Right lobe of liver (tissue), 6 donors: ENCODE data around the gene ATXN7. TPM values are rescaled to one million over a fixed set of nuclear protein-coding genes. Genes with fewer than 3 reads are reported as not detected.
A peak's percentile ranks its signal among the peaks of the same experiment; 100 is the strongest.

Experiments used
- ATAC-seq, 4 donors: fragments of 200-7000 bp; cut with Tn5 transposase; one replicate each; pipeline ENCODE4 v1.9.1; 2020; ENCODE audit warnings: mild to moderate bottlenecking in 4 of 4, moderate library complexity in 4 of 4
- DNase-seq, 3 donors: peaks; one replicate each; pipeline ENCODE4 v3.0.0-alpha.2; 2020
- H3K27ac ChIP-seq, 3 donors: fragments of 200-600 bp; one replicate each; pipeline ENCODE4 v1.8.0; 2022
- H3K27me3 ChIP-seq, 2 donors: fragments of 200-600 bp; one replicate each; pipeline ENCODE4 v1.8.0; 2022
- H3K36me3 ChIP-seq, 4 donors: fragments of 200-600 bp; sonication (generic) in 1 of 4; one replicate each; pipeline versions ENCODE4 v1.5.1 to v1.8.0; 2017 to 2022; ENCODE audit warnings: control low read depth in 1 of 4
- H3K4me1 ChIP-seq, 4 donors: fragments of 200-600 bp; sonication (generic) in 1 of 4; one replicate each; pipeline versions ENCODE4 v1.5.1 to v1.8.0; 2017 to 2022; ENCODE audit warnings: control low read depth in 1 of 4
- H3K4me3 ChIP-seq, 3 donors: fragments of 200-600 bp; one replicate each; pipeline ENCODE4 v1.8.0; 2022
- H3K9me3 ChIP-seq, 4 donors: fragments of 200-600 bp; sonication (generic) in 1 of 4; one replicate each; pipeline versions ENCODE4 v1.5.1 to v1.8.0; 2017 to 2022; ENCODE audit warnings: control low read depth in 1 of 4
- POLR2A ChIP-seq: fragments of 450-650 bp; IDR thresholded peaks from one replicate; pipeline ENCODE4 v1.6.1; 2017; ENCODE audit warnings: antibody characterized with exemption, mild to moderate bottlenecking
- WGBS: methylation state at CpG from one replicate; pipeline ENCODE4 v1.1.6; 2018; ENCODE audit warnings: low coverage, low lambda C conversion rate; ENCODE audit not compliant: insufficient coverage; ENCODE audit errors: missing lambda C conversion rate; 5-methylcytosine and 5-hydroxymethylcytosine counted together
- intact Hi-C, 2 donors: fragments of 100-400 bp; cut with DNase I; formaldehyde crosslinking; loops; one replicate each; pipeline versions ENCODE4 v1.11.2 to v1.14.1; 2022
- total RNA-seq, 6 experiments: library from RNA; depleted of rRNA in 2 of 6; stranded (reverse); fragments of >200 nt in 2 of 6; fragmentation: NEBNext Ultra II Directional in 3 of 6; extraction: Animal tissue kit (Norgen Biotek cat#: 25700) in 3 of 6; gene quantifications; one replicate each; pipeline versions ENCODE4 v1.1.0 to v1.2.4, GENCODE V29; 2016 to 2023
- TF ChIP-seq, protein P1 (sequence below), 4 donors: fragments of 200-600 bp in 3 of 4; fragments of 450-650 bp in 1 of 4; IDR thresholded peaks; one replicate each; pipeline versions ENCODE4 v1.5.1 to v1.8.0; 2016 to 2022; ENCODE audit warnings: antibody characterized with exemption in 4 of 4, mild to moderate bottlenecking in 2 of 4
- donor health status: DM: no; HTN: yes; CAD: no.
- donor health status: DM: no; HTN: no; CAD: no.
- donor health status: DM: no; HTN: no; CAD: no.
- donor health status: DM: no; HTN: yes; CAD: no.
- donor health status: DM: no; HTN: yes; CAD: no.

The ATXN7 gene
- total RNA-seq, 6 experiments from 2014 or later, result 14.6 to 18.6 (median 15.0) TPM

DNA sequence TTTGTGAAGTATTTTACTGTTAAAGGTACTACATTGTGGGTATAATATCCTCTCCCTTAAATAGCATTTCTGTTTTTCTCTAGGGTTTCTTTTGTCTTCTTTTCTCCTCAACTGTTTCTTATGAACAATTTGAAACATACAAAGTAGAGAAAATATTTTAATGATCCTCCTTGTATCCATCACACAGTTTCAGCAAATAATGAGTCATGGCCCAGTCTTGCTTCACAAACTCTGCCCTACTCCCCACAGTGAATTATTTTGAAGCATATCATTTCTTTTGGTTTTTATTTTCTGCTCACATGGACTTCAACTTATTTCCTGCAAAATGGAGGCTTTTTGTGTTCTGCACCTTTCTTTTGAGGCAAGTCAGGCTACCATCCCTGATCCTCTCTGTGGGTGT is 54.7 kb downstream of the ATXN7 start:
- Histone ChIP-seq H3K27me3 (no peaks in the 10 kb centered on the region), H3K4me3 (no peak overlapping the region), H3K27ac (no peak overlapping the region), H3K4me1 (peaks cover 0 to 38% (median 16%) of the 10 kb centered on the region in 4 donors), H3K36me3 (no peaks in the 10 kb centered on the region), H3K9me3 (no peaks in the 10 kb centered on the region)
- TF ChIP-seq POLR2A, result no peak
- TF ChIP-seq, protein P1, sequence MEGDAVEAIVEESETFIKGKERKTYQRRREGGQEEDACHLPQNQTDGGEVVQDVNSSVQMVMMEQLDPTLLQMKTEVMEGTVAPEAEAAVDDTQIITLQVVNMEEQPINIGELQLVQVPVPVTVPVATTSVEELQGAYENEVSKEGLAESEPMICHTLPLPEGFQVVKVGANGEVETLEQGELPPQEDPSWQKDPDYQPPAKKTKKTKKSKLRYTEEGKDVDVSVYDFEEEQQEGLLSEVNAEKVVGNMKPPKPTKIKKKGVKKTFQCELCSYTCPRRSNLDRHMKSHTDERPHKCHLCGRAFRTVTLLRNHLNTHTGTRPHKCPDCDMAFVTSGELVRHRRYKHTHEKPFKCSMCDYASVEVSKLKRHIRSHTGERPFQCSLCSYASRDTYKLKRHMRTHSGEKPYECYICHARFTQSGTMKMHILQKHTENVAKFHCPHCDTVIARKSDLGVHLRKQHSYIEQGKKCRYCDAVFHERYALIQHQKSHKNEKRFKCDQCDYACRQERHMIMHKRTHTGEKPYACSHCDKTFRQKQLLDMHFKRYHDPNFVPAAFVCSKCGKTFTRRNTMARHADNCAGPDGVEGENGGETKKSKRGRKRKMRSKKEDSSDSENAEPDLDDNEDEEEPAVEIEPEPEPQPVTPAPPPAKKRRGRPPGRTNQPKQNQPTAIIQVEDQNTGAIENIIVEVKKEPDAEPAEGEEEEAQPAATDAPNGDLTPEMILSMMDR (IDR thresholded peaks at IDR 0.05), result no peak
- intact Hi-C loops, result loop anchor here in 1 of 2 donors (10.0 kb wide), 1 partner anchor 76 kb away; no protein-coding TSS in a partner anchor
- DNase-seq, result no peak
- peak in 1 of 4 donors; percentile 40 for ATAC-seq

DNA sequence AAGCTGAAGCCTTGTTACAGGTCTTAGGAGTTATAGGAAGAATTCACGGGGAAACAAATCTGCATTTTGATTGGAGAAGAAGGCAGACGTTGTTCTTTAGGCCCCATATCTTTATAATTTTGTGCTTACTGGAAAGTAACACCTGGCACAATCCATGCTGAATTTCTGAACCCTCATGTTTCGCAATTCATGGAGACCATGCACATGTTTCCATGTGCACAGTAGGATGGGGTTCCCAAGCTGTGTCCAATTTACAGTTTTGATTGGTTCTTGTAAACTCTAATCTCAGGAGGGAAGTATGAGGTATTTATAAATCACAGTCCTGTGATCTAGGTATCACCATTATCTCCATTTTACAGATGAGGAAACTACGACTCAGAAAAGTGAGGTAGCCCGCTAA is 56.3 kb downstream of the ATXN7 start:
- no peak for TF ChIP-seq POLR2A
- TF ChIP-seq, protein P1 (IDR thresholded peaks at IDR 0.05), result no peak
- ATAC-seq (no peak), DNase-seq (no peak)
- Histone ChIP-seq H3K4me3 (no peak overlapping the region), H3K27me3 (no peaks in the 10 kb centered on the region), H3K27ac (peak overlapping the region in 2 of 3 donors; percentile 10 to 46), H3K9me3 (no peaks in the 10 kb centered on the region), H3K4me1 (peaks cover 0 to 22% (median 10%) of the 10 kb centered on the region in 4 donors), H3K36me3 (no peaks in the 10 kb centered on the region)
- WGBS, result 75% methylated on average over 5 of the region's 5 CpGs
- intact Hi-C loops, result no loop called here

DNA sequence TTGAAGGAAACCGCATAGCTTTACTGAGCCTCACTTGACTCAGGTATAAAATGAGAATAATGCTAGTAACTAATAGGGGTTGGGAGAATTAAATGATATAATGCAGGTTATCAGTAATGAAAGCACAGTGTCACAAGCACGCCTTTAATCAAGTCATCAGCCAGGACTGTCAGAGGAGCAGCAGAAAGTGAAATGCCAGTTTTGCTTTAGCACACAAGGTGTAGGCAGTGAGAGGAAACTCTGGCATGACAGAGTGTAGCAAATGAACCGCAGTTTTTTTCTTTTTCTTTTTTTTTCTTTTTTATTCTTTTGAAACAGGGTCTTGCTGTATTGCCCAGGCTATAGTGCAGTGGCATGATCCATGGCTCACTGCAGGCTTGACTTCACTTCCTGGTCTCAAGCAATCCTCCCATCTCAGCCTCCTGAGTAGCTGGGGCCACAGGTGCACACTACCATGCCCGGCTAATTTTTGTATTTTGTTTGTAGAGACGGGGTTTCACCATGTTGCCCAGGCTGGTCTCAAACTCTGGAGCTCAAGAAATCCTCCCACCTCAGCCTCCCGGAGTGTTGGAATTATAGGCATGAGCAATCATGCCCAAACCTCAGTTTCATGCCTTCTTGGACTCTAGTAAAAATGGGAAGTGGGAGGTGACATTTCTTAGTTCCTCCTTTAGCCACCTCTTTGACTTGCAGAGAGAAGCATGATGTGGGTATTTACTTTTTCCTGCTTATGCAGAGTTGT is 58.2 kb downstream of the ATXN7 start:
- ATAC-seq, result peak; percentile 37 to 57 (median 41)
- TF ChIP-seq, protein P1 (IDR thresholded peaks at IDR 0.05), result no peak
- TF ChIP-seq POLR2A, result no peak
- Histone ChIP-seq H3K27me3 (no peaks in the 10 kb centered on the region), H3K27ac (peak overlapping the region in 2 of 3 donors; percentile 29 to 74), H3K9me3 (no peaks in the 10 kb centered on the region), H3K4me3 (no peak overlapping the region), H3K4me1 (peaks cover 0 to 22% (median 10%) of the 10 kb centered on the region in 4 donors), H3K36me3 (peaks cover 0 to 3% (median 0%) of the 10 kb centered on the region in 4 donors)
- WGBS, result 86% methylated on average over 5 of the region's 6 CpGs
- no peak for DNase-seq
- intact Hi-C loops, result no loop called here

DNA sequence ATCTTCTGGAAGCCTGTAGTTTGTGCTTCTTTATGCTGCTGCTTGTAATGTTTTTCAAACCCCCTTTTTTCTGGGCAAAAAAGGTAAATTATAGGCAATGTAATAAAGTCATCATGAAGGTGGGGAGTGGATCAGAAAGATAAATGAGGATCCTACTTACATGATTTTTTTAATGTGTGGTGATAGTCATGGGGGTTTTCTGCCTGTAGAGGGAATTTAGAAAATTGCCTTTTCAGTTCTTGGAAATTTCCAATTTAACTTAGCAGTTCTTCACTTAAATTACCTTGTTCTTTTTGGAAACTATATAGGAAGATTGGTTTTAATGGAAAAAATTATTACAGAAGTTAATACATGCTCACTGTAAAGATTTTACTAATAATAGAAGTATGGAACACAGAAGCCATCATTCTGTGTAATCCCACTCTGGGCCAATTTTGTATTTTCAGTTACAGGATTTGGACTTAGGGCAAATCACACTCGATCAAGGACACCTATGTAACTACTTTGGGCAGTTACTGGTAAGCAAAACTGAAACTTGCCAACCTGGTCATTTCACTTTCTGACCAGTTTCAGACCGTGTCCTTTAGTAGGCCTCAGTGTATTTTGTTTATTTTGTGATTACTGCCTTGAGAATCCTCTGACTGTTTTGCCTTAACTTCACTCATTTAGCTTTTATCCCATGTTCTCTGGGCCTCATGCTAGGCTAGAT is 59.0 kb downstream of the ATXN7 start:
- Histone ChIP-seq H3K4me1 (peaks cover 0 to 27% (median 10%) of the 10 kb centered on the region in 4 donors), H3K27me3 (no peaks in the 10 kb centered on the region), H3K4me3 (no peak overlapping the region), H3K36me3 (peaks cover 0 to 3% (median 0%) of the 10 kb centered on the region in 4 donors), H3K9me3 (no peaks in the 10 kb centered on the region), H3K27ac (peak overlapping the region; percentile 9 to 74 (median 29))
- DNase-seq, result no peak
- TF ChIP-seq, protein P1 (IDR thresholded peaks at IDR 0.05), result no peak
- no peak for TF ChIP-seq POLR2A
- WGBS, result 41% methylated on average over 2 of the region's 2 CpGs
- intact Hi-C loops, result no loop called here
- peak; percentile 74 to 88 (median 83) for ATAC-seq
